ENCODE results near the gene BRIP1.
"Not testable (repeated sequence)": the region's sequence is repeated elsewhere in the genome, so short reads cannot be mapped to it uniquely, and the experiment has no call there.

The BRIP1 gene
- 5.9 to 13.7 reads per million in 2 donors for total RNA-seq

DNA sequence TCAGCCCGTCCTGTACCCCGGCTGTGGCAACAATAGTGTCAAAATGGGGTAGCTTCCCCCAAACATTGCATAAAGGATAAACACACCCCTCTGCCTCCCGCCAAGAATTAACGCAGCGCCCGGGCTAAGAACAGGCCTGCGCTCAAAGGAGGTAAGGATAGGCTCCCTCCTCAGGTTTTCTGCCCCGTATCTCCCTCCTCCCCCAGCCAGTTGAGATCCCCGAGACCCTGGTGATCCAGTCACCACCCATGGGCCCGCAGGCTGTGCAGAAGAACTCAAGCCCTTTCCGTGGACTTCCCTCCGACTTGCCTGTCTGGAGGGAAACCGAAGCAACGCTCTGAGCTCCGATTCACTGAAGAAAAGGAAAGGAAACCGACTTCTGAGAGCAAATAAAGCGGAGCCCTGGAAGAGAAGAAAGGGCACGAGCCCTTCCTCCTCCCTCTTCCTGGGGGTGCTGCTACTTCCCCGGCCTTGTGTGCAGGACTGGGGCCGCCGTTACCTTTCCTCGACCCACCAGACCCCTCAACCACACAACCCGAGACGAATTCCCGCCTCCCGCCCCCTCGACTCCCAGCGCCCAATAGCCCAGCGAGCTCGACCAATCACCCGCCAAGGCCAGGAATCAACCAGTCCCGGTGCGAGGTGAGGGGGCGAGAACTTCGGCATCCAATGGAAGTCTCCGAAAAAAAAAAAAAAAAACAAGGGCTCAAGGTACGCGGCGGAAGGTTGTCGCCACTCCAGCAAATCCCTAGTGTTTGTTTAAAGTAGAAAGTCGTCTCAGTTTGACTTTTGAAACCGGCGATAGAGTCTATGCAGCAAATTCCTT, at the start of gene BRIP1:
Gene BRIP1 (minus strand): TSS at position 554 of the 826 bp plus-strand sequence. CDS start 1,989 bp downstream, outside the sequence.
- DNase-seq, result peak; percentile 76 to 97 (median 84)

DNA sequence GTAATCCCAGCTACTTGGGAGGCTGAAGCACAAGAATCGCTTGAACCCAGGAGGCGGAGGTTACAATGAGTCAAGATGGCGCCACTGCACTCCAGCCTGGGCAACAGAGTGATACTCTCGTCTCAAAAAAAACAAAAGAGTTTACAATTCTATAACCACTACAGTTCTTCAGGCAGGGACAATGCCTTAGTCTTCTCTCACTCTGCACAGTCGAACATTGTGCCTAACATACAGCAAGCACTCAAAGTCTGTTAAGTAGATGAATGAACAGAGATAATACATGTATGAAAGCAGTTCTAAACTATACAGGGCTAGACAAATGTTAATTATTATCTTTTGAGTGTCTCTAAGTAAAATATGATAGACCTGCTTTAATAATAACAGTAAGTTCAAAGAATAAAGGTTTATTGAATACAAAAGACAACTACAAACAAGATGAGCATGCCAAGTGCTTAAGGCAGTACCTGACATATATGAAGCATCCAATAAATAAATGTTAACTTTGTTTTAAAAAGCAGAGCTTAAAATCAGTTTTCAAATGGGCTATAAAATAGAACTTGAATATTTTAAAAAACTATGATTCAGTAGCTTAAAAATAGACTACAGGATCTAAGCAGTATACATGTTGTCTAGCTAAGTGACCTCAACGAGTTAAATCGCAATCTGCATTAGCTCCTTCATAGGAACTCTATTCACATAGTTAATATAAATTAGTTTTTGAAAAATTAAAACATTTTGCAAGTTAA, 45.1 kb upstream of the BRIP1 start:
- no peak for DNase-seq

DNA sequence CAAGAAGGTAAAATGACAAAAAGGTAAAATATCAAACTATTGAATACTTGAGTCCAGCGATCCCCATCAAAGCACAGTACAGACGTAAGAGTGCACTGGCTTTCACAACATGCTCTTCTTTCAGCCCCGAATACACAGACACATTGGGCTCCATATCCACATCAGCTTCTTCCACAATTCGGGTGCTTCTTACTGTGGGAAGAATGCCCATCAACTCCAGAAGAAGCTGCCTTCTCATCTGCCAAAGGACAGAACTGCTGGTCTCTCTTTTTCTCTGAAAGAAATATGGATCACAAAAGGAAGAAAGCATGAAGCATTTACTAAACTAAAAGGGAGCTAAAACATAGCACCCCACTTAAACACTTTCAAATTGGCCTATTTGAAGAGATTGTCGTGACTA, 44.0 kb upstream of the BRIP1 start:
- no peak for DNase-seq

DNA sequence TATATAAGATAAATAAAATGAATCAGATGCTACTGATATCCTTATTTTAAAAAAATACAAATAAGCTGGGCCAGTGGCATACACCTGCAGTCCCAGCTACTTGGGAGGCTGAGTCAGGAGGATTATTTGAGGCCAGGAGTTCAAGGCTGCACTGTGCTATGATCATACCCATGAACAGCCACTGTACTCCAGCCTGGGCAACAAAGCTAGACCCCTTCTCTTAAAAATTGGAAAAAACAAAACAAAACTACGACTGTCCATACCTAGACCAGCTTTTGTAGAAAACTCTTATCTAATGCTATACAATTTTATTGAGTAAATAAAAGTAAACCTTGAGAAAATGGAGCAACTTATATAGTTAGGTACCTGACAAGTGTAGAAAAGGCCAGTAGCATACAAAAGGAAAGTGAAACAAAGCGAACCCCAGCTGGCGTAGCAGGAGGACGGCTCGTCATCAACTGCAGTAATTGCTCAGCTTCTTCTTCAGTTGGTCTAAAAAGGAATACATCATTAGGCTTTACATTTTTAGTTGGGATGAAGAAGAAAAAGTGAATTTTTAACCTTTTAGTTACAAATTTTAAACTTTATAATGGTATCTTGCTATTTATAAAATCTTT, 40.9 kb upstream of the BRIP1 start:
- DNase-seq, result peak in 4 of 5 experiments; percentile 8 to 87 (median 23)

DNA sequence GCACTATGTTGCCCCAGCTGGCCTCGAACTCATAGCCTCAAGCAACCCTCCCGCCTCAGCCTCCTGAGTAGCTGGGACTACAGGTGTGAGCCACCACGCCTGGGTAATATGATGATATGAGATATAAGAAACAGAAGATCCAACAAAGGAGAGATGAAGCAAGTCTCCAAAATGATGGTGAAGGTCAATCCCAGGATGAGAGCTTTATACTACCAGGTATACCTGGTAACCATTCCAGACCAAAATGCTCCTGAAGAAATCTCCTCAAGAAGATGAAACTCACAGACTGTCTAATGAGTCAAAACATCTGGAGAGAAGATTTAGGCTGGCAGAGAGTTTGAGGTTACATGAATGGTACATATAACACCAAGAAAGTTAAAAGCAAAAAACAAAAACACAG, 39.9 kb upstream of the BRIP1 start:
- DNase-seq, result no peak

- no peak for DNase-seq
Observed at GRCh38 chr17:61897548-61898180, 34.3 kb upstream of the BRIP1 start.

DNA sequence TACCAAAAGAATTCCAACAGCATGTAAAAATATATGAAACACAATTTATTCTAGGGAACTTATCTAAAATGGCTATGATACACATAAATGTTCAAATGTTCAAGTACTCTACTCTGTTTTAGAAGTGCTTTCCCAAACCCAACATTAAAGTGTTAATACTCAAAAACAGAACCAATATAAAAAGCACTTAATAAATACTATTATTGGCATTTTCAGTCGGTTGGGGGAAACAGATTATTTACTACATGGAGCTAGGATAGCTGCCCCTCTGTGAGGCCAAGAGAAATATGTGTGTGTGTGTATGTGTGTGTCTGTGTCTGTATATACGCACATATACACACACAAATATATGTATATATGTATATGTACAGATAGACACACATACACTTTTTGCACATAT, 32.1 kb upstream of the BRIP1 start:
- DNase-seq, result no peak

DNA sequence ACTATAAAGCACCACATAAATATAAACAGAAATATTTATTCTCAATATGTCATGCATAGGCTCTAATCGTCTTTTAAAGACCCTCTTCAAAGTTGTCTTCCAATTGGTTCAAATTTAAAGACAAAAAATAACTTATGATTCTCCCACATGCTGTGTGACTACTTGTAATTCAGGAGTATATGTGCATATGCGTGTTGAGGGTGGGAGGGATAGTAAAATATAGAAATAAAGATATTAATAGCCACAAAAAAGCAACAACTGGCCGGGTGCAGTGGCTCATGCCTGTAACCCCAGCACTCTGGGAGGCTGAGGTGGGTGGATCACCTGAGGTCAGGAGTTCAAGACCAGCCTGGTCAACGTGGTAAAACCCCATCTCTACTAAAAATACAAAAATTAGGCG, 31.0 kb upstream of the BRIP1 start:
- DNase-seq, result not testable (repeated sequence)

DNA sequence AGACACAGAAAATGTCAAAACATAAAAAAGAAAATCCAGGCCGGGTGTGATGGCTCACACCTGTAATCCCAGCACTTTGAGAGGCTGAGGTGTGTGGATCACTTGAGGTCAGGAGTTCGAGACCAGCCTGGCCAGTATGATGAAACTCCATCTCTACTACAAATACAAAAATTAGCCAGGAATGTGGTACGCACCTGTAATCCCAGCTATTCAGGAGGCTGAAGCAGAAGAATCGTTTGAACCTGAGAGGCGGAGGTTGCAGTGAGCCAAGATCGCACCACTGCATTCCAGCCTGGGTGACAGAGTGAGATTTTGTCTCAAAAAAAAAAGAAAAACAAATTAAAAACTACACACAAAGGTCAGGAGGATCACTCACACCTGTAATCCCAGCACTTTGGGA, 24.4 kb upstream of the BRIP1 start:
- not testable (repeated sequence) for DNase-seq

- not testable (repeated sequence) for DNase-seq
Observed at GRCh38 chr17:61885865-61886264, 22.5 kb upstream of the BRIP1 start.

DNA sequence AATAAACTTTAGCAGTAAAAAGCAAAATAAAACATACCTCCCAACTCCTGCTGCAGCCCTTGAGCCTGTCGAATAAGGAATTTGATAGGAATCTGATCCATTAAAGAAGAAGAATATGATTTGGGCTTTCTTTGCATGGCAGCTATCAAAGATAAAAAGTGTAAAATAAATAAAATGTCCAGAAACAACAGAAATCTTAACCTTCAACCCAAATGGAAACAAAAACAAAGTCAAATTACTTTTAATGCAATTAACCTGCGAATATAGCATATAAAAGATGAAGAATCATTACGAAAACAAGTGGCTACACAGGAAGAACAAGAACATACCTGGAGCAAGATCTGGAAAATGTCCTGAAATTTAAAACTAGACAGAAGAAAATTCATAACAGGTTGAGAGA, 21.5 kb upstream of the BRIP1 start:
- DNase-seq, result no peak

DNA sequence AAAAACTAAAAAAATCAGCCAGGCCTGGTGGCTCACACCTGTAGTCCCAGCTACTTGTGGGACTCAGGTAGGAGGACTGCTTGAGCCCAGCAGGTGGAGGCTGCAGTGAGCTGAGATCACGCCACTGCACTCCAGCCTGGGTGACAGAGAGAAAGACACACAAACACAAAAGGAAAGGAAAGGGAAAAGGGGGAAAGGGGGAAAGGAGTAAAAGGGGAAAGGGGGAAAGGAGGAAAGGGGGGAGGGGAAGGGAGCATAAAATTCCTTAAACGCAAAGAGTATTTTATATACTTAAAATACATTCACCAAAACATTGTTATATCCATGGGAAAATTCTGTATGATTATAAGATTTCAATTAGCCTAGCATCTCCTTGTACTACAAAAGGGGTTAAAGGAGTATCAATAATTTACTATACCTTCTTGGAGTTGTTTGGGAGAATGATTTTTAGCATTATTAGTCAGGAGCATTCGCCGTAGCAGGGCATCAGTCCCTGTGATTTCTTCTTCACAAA, 17.3 kb upstream of the BRIP1 start:
- no peak for DNase-seq

DNA sequence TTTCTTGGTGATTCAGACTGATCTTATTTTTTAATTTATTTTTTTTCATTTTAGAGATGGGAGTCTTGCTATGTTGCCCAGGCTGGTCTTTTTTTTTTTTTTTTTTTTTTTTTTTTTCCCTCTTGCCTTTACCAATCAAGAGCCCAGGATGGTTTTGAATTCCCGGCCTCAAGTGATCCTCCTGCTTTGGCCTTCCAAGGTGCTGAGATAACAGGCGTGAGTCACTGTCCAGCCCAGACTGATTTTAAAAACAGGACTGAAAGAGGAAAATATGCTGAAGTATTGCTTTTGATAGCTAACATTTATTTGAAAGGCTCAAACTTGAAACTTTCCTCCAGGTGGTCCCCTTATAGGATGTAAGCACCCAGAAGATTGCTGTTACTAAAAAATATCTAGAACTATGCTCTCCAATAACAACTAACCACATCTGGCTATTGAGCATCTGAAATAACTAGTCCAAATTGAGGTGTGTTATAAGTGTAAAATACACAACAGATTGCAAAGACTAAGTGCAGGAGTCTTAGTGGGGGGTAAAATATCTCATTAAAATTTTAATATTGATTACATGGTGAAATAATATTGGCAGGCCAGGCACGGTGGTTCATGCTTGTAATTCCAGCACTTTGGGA, 15.8 kb upstream of the BRIP1 start:
- DNase-seq, result no peak

DNA sequence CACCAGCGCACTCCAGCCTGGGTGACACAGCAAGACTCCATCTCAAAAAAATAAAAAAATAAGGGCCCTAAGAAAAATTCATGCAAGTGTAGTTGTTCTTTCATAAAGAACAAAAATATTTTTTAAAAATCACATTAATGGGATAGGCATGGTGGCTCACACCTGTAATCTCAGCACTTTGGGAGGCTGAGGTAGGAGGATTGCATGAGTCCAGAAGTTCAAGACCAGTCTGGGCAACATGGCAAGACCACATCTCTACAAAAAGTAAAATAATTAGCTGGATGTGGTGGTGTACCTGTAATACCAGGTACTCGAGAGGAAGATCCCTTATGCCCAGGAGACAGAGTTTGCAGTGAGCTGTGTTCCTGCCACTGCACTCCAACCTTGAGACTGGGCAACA, 15.2 kb upstream of the BRIP1 start:
- no peak for DNase-seq

- DNase-seq, result no peak
Observed at GRCh38 chr17:61877837-61878236, 14.5 kb upstream of the BRIP1 start.

DNA sequence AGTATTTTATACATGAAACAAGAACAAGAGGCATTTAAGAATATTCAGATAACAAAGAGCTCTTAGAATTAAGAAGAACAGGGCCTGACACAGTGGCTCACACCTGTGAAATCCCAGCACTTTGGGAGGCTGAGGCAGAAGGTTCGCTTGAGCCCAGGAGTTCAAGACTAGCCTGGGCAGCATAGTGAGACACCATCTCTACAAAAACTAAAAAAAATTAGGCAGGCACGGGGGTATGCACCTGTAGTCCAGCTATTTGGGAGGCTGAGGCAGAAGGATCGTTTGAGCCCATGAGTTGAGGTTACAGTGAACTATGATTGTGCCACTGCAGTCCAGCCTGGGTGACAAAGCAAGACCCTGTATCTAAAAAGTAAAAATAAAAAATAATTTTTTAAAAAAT, 12.5 kb upstream of the BRIP1 start:
- no peak for DNase-seq

DNA sequence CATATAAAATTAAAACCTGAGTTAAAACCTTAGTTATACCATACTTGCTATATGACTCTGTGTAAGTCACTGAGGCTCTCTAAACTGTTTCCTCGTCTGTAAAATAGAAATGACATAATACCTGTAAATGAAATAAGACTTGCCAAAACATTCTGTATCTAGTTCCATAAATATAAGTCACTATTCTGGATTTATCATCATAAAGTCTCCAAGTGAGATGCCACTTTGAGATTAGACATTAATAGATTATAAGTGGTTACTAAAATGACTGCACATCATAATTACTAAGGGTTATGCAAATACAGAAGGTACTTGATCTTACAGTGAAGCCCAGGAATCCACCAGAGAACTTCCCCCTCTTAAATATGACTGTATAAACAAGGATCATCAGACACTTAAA, 12.0 kb upstream of the BRIP1 start:
- DNase-seq, result no peak

DNA sequence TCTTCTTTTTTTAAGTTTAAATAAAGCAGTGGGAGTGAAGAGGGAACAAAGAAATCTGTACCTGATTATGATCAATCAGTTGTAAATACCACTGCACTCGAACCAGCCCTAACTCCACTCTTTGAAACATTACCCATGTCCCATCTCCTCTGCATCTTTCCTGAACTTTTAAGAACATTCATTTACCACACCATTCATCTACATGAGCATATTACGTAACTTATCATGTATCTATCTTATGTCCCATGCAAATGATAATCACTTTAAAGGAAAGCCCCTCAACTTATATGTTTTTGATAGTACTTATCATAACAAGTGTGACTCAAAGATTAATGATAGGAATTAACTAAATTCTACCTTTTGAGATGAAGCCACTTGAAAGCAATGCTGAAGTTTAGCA, 10.7 kb upstream of the BRIP1 start:
- DNase-seq, result no peak

GRCh38 chr17:61872099-61872498, 8.8 kb upstream of the BRIP1 start:
- no peak for DNase-seq

- no peak for DNase-seq
Observed at GRCh38 chr17:61869138-61869537, 5.8 kb upstream of the BRIP1 start.

DNA sequence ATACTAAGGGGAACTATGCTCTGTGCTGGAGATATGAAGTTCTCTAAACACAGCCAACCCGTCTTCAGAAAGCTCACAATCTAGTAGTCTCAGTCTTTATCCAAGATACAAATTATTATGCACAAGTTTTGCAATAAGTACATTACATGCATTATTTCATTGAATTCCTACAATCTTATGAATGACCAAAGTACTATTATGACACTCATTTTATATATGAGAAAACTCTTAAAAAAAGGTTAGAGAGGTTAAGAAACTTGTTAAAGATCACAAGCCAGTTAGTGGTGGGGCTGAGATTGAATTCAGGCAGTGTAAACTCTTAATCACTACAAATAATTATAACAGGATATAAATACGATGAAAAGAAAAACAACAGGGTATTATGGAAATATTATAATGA, 4.7 kb upstream of the BRIP1 start:
- no peak for DNase-seq

DNA sequence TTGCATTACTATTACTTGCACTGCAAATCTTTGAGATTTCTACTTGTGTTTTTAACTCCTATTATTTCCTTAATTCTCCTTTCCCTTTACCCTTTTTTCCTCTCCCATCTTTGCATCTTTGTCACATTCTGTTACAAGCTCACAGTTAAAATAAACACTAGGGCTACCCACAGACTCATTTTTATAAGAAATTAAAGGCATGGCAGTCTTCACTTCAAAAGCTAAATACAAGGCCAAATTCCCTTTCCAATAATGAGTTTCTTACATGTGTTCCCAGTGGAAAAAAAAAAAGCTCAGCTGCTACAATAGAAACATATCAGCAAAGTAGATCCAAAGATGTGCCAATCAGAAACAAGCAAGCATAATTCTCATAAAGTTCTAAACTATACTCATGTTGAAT, 3.7 kb upstream of the BRIP1 start:
- DNase-seq, result no peak

GRCh38 chr17:61863801-61864126, 436 bp upstream of the BRIP1 start:
- DNase-seq, result no peak

Measured in T-helper 2 cell (primary cell).